Stimulated activated naive CD8-positive, alpha-beta T cell treated with anti-CD3 and anti-CD28 coated beads, Interleukin-15, amount 100 ng/mL, for 72 hours (primary cell): ENCODE results near the gene PECR.
"Not testable (repeated sequence)": the region's sequence is repeated elsewhere in the genome, so short reads cannot be mapped to it uniquely, and the experiment has no call there.

Source experiments
- ATAC-seq: fragments of 150-1000 bp; cut with Tn5 transposase; 2 replicates; pipeline ENCODE4 v1.10.0; 2021; ENCODE audit warnings: mild to moderate bottlenecking, moderate library complexity
- DNase-seq, 2 donors: peaks; one replicate each; pipeline ENCODE4 v3.0.0; 2021 to 2022
- H3K27ac Mint-ChIP-seq, 2 donors: one replicate each; pipeline ENCODE4 v1.8.0; 2022; ENCODE audit warnings: mild to moderate bottlenecking in 2 of 2, mixed read lengths in 2 of 2, moderate library complexity in 2 of 2
- H3K27me3 Mint-ChIP-seq: one replicate; pipeline ENCODE4 v1.8.0; 2022; ENCODE audit warnings: mixed read lengths
- H3K4me1 Mint-ChIP-seq: one replicate; pipeline ENCODE4 v1.8.0; 2022; ENCODE audit warnings: mild to moderate bottlenecking, mixed read lengths
- H3K4me3 Mint-ChIP-seq, 2 donors: one replicate each; pipeline ENCODE4 v1.8.0; 2022; ENCODE audit warnings: mild to moderate bottlenecking in 2 of 2, mixed read lengths in 2 of 2, moderate library complexity in 1 of 2
- H3K9me3 Mint-ChIP-seq, 2 donors: one replicate each; pipeline ENCODE4 v1.8.0; 2022; ENCODE audit warnings: mixed read lengths in 2 of 2

Gene PECR

DNA sequence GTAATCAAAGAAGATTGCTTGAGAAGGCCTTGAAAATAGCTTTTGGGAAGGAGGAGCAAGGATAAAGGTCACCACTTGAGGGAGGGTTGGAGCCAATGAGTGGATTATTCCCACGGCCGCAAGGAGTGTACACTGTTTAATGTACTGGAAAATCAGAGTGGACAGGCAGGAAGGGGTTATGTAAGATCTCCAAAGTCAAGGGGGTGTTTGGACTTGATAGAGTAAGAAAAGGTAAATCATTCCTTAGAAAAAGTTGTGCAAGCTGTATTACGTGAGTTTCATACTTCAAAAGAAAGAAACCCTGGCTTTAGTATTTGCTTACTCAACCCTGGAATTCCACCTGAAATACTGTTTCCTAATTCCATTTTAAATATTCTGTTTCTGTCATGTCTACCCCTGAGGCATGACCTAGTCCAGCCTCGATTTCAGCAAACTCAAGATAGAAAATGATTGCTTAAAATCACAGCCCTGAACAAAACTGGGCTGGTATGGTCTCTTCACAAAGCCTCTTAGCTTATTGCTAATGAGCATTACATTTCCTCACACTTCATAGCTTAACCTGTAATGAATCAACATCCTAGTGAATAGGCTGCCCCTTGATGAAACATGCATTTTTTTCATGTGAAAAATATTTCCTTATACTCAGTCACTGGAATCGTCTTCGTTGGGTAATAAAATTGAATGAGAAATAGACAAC is 69.3 kb downstream of the PECR start:
- Mint-ChIP-seq H3K4me3 (peak overlapping the region; percentile 92 to 98), H3K9me3 (no peaks in the 10 kb centered on the region), H3K27ac (peak overlapping the region in 1 of 2 donors; percentile 92), H3K4me1 (peaks cover 53% of the 10 kb centered on the region), H3K27me3 (no peaks in the 10 kb centered on the region)
- DNase-seq = no peak
- no peak for ATAC-seq

DNA sequence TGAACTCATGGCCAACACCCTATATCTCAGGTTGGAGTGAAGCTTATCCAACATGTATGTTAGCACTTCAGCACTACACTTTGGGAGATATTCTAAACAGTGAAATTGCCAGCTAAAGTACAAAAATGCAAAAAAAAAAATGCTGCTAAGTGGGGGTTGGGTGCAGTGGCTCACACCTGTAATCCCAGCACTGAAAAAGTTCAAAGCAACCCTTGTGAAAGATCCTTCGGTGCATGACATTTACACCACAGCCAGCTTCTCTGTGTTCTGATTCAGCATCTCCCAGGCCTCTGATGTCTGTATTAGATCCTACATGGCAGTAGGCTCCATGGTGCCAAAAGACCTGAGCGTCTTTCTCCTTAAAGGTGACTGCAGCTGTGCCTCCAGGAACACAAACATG is 72.4 kb downstream of the PECR start:
- not testable (repeated sequence) for H3K9me3 Mint-ChIP-seq, H3K27ac Mint-ChIP-seq, H3K27me3 Mint-ChIP-seq, H3K4me3 Mint-ChIP-seq, ATAC-seq, DNase-seq
- H3K4me1 Mint-ChIP-seq = peaks cover 51% of the 10 kb centered on the region

DNA sequence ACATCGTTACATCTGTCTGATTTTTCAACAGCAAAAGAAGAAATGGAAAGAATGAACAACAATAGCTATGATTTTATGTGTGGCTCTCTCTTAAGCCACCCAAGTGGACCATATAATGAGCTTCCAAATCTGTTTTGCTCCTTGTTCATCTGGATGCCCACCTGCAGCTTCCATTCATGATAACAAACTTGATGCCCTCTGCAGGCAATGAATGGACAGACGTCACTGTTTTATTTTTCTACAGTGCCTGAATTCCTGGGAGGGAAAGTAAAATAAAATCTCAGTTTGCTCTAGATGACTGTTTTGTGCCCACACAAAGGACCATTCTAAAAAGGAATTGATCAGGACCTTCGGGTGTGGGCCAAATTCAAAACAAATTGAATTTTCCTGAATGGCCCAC is 73.2 kb downstream of the PECR start:
- Mint-ChIP-seq H3K4me3 (no peak overlapping the region), H3K4me1 (peaks cover 54% of the 10 kb centered on the region)
- no peak for ATAC-seq

DNA sequence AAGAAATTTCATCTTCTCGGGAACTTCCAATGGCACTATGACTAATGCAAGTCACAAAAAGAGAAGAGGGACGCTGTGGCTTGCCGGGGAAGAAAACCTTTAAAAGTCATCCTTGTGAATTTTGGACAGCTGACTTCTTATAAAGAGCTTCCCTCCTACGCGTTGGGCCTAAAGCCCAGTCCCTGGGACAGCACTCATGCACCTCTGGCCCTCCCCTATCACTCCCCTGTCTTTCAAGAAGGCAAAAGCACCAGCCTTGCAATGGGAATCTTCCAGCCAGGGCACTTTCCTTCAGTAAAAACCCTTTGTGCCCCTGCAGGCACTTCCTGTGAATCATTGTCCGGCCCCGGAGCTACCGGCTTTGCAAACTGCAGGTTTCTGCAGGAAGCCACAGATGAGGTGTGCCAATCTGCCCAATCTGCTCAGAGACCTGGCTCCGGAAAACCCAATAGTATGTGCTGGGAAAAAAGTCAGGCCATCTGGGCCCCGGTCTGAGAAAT is 75.4 kb downstream of the PECR start:
- peak overlapping the region; percentile 63 to 67 for H3K4me3 Mint-ChIP-seq
- ATAC-seq (peak; percentile 77), DNase-seq (peak; percentile 7 to 39)
- H3K4me1 Mint-ChIP-seq = peaks cover 43% of the 10 kb centered on the region
- peak overlapping the region in 1 of 2 donors; percentile 48 for H3K27ac Mint-ChIP-seq
- no peaks in the 10 kb centered on the region for H3K27me3 Mint-ChIP-seq
- H3K9me3 Mint-ChIP-seq = no peaks in the 10 kb centered on the region

More for the DNA sequence above, 73.2 kb downstream of the PECR start:
- no peak overlapping the region for H3K27ac Mint-ChIP-seq
- H3K9me3 Mint-ChIP-seq = no peaks in the 10 kb centered on the region
- DNase-seq = no peak
- H3K27me3 Mint-ChIP-seq = no peaks in the 10 kb centered on the region

DNA sequence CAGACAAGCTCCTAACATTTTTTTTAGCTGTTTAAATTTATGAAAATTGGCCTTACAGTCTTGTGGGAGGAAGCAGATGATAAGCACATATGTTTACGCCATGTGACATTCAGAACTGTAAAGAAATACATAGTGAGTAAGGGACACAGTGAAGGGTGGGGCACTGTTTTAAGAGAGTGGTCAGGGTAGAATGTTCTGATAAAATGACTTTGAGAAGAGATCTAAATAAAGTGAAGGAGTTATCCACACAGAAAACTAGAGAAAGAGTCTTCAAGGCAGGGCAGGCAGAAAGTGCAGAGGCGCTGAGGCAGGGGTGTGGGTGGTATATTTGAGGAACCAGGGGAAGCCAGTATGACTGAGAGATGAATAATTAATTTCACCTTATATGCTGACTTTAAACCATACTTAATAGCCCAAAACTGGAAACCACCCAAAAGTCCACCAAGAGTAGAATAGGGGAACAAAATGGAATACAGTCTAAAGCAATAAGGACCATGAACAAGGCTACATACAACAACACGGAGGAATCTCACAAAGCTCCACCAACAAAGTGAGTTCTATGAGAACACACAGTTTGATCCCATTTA is 76.8 kb downstream of the PECR start:
- Mint-ChIP-seq H3K27me3 (no peaks in the 10 kb centered on the region), H3K4me3 (peak overlapping the region in 1 of 2 donors; percentile 28), H3K9me3 (no peaks in the 10 kb centered on the region), H3K4me1 (peaks cover 41% of the 10 kb centered on the region), H3K27ac (no peak overlapping the region)
- DNase-seq (no peak), ATAC-seq (peak; percentile 52)

DNA sequence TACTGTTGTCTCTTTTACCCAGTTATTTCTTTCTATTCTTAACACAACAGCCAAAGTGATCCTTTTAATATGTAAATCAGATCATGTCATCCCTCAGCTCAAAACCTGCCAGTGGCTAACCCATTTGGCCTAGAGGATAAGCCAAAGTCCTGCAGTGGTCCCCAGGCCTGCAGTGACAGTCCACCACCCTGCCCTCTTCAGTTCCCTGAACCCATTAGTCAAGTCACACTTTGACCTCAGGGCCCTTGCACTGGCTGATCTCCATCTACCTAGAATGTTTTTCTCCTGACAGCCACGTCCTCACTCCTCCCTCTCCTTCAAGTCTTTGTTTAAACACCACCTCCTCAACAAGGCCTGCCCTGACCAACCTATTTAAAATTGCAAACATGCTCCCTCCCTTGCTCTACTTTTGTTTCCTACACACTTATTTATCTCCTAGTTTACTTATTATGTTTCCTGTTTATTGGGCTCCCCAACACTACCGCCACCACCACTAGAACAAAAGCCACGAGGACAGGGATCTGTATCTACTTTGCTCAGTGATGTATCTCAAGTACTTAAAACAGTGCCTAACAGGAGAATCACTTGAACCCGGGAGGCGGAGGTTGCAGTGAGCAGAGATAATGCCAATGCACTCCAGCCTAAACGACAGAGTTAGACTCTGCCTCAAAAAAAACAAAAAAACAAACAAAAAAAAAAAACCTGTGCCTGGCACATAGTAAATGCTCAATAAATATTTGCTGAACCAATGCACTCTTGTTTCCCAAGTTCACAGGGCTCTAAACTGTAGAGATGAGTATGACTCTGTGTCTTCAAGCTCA is 77.5 kb downstream of the PECR start:
- H3K9me3 Mint-ChIP-seq = no peaks in the 10 kb centered on the region
- H3K4me3 Mint-ChIP-seq = no peak overlapping the region
- DNase-seq = no peak
- ATAC-seq = no peak
- H3K4me1 Mint-ChIP-seq = peaks cover 41% of the 10 kb centered on the region
- no peaks in the 10 kb centered on the region for H3K27me3 Mint-ChIP-seq
- H3K27ac Mint-ChIP-seq = peak overlapping the region in 1 of 2 donors; percentile 1

DNA sequence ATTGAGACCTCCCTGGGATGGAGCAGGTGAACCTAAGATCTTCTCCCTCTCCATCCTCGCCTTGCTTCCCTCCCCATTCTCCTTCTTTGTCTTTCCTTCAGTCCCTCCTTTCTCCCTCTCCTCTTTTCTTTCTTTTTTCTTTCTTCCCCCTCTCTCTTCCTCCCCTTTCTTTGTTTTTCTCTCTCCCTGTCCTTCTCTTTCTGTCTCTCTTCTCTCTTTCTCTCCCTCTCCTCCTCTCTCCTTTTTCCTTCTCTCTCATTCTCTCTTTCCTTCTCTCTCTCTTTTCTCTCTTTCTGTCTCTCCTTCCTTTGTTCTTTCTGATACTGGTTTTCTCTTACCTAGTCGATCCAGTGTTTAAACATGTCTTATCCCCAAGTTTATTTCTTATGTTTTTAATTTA is 78.9 kb downstream of the PECR start:
- peaks cover 43% of the 10 kb centered on the region for H3K4me1 Mint-ChIP-seq
- H3K4me3 Mint-ChIP-seq = no peak overlapping the region
- no peaks in the 10 kb centered on the region for H3K9me3 Mint-ChIP-seq
- DNase-seq (no peak), ATAC-seq (no peak)
- H3K27me3 Mint-ChIP-seq = no peaks in the 10 kb centered on the region
- peak overlapping the region; percentile 0 to 91 for H3K27ac Mint-ChIP-seq

DNA sequence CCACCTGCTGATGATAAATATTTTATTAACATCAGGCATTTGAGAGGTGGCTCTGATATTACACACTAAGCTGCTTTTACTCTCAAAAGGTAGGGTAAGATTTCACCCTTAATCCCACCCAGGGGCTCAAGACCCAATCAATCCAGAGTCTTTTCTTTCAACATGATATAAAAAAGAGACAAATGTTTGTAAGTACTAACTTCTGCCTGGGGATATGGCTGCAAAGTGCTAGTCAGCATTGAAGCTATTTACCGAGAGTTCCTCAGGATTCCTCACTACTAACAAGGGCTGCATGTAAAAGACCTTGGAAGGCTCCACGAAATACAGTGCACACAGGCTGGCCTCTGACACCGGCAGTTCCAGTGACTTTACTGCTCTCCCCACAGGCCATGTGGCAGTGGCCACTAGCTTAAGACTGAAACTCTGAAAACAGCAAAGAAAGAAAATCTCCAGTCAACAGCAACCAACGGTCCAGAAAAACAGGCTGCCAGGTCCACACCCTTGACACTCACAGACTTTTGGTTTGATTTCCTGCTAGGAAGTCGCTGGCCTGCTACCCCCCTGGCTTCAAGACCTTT is 79.4 kb downstream of the PECR start:
- Mint-ChIP-seq H3K27ac (peak overlapping the region; percentile 0 to 91), H3K9me3 (no peaks in the 10 kb centered on the region), H3K4me3 (no peak overlapping the region), H3K27me3 (no peaks in the 10 kb centered on the region), H3K4me1 (peaks cover 47% of the 10 kb centered on the region)
- ATAC-seq (no peak), DNase-seq (no peak)

DNA sequence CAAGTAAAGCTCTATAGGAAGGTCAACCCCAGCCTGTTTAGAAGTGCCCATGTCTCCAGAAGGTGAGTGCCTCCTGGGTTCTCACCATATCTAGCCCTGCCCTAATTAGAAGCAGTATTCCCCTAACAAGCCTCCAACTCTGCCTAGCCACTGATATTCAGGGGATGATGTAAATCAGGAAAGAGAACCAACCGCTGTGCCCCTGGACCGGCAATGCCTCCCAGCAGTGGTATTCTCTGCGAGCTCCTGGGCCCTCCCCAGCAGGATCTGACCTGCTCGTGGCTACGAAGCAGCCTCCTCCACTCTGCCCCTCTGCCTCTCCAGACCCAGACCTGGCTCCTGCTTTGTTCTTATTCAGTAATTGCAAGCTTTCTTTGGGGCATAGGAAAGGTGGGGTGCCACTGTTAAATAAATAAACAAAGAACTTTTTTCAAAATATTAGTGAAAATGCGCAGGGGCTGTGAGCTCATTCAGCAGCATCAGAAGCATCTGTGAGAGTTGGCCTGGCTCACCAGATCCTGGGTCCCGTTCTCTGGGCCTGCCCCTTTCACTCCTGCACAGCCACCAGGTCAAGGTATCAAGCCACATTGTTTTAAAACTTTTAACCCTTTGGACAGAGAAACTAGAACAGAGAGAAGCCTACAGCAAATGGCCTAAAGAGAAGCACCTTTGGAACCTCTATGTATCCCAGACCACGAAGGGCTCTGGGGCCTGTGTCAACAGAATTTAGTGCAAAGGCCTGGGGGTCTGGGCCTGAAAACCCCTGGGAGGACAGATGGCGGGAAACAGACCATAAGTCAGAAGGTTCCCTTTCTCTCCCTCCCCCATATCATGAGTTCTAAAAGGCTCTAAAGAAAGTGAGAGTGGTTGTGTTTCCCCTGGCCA is 80.2 kb downstream of the PECR start:
- Mint-ChIP-seq H3K4me3 (no peak overlapping the region), H3K9me3 (no peaks in the 10 kb centered on the region), H3K4me1 (peaks cover 40% of the 10 kb centered on the region), H3K27ac (no peak overlapping the region), H3K27me3 (no peaks in the 10 kb centered on the region)
- ATAC-seq (peak; percentile 16), DNase-seq (no peak)

DNA sequence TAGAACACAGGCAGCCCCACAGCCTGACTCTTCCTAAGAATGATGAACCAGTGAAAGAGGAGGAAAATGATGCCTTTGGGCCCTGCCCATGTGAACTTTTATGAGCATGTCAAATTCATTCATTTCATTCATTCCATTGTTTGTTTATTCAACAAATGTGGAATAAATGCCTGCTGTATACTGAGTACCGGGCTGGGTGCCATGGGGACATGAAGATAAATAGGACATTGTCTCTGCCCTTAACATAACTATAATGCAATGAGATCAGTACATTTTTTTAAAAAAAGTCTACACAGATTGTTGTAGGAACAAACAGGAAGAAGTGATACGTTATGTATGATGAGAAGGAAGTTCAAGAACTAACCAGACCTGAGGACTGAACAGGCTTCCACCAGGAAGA is 83.0 kb downstream of the PECR start:
- no peaks in the 10 kb centered on the region for H3K27me3 Mint-ChIP-seq
- no peak overlapping the region for H3K4me3 Mint-ChIP-seq
- DNase-seq (no peak), ATAC-seq (no peak)
- H3K4me1 Mint-ChIP-seq = peaks cover 15% of the 10 kb centered on the region
- no peak overlapping the region for H3K27ac Mint-ChIP-seq
- H3K9me3 Mint-ChIP-seq = no peaks in the 10 kb centered on the region

DNA sequence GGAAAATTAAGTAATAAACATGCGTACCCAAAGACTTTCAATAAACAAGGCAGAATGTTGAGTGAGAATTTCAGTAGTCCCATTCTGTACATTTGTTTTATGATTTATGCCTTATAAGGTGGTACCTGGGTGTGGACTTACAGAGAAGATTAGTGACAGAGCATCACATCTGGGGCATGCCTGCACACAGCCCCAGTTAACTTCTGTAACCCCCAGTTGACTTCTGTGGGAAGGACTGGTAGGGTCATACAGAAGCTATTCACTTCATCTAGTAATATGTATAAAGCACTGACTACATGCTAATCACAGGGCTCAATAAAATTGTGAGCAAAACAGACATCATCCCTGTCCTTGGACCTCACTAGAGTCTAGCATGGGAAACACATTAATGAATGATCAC is 84.4 kb downstream of the PECR start:
- no peak overlapping the region for H3K4me3 Mint-ChIP-seq
- H3K4me1 Mint-ChIP-seq = peaks cover 6% of the 10 kb centered on the region
- peaks cover 0 to 5% of the 10 kb centered on the region in 2 donors for H3K9me3 Mint-ChIP-seq
- H3K27ac Mint-ChIP-seq = no peak overlapping the region
- DNase-seq (no peak), ATAC-seq (no peak)
- H3K27me3 Mint-ChIP-seq = no peaks in the 10 kb centered on the region

DNA sequence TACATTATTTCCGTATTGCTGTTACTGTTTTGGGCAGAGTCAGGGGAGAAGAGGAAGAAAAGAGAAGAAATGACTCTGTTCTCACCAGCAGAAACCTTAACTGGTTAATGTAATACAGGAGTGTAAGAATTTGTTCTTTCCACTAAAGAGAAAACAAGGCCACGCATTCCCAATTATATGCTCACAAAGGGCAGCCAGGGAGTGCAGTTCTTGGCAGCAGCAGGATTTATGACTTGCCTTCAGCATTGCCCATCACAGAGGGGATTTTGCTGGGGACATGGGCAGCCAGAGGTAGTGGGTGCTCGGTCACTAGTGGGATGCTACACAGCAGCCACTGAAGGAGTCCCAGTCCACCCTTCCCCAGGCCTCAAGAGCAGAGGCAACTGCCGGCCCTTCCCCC is 86.7 kb downstream of the PECR start:
- Mint-ChIP-seq H3K27me3 (no peaks in the 10 kb centered on the region), H3K9me3 (peaks cover 15 to 28% of the 10 kb centered on the region in 2 donors), H3K27ac (no peak overlapping the region), H3K4me3 (no peak overlapping the region), H3K4me1 (peaks cover 6% of the 10 kb centered on the region)
- no peak for ATAC-seq
- DNase-seq = no peak

DNA sequence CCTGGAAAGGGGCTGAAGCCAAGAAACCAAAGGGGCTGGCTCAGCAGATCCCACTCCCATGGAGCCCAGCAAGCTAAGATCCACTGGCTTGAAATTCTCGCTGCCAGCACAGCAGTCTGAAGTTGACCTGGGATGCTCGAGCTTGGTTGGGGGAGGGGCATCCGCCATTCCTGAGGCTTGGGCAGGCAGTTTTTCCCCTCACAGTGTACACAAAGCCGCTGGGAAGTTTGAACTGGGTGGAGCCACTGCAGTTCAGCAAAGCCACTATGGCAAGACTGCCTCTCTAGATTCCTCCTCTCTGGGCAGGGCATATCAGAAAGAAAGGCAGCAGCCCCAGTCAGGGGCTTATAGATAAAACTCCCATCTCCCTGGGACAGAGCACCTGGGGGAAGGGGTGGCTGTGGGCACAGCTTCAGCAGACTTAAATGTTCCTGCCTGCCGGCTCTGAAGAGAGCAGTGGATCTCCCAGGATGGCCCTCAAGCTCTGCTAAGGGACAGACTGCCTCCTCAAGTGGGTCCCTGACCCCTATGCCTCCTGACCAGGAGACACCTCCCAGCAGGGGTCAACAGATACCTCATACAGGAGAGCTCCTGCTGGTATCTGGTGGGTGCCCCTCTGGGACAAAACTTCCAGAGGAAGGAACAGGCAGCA is 92.9 kb downstream of the PECR start:
- not testable (repeated sequence) for H3K4me1 Mint-ChIP-seq, ATAC-seq, DNase-seq, H3K27ac Mint-ChIP-seq, H3K27me3 Mint-ChIP-seq, H3K4me3 Mint-ChIP-seq
- H3K9me3 Mint-ChIP-seq = peaks cover 32 to 53% of the 10 kb centered on the region in 2 donors
